ENCODE measurements around the gene EIF5B. TPM values are rescaled to one million over a fixed set of nuclear protein-coding genes. Genes with fewer than 3 reads are reported as not detected.

The EIF5B gene, protein sequence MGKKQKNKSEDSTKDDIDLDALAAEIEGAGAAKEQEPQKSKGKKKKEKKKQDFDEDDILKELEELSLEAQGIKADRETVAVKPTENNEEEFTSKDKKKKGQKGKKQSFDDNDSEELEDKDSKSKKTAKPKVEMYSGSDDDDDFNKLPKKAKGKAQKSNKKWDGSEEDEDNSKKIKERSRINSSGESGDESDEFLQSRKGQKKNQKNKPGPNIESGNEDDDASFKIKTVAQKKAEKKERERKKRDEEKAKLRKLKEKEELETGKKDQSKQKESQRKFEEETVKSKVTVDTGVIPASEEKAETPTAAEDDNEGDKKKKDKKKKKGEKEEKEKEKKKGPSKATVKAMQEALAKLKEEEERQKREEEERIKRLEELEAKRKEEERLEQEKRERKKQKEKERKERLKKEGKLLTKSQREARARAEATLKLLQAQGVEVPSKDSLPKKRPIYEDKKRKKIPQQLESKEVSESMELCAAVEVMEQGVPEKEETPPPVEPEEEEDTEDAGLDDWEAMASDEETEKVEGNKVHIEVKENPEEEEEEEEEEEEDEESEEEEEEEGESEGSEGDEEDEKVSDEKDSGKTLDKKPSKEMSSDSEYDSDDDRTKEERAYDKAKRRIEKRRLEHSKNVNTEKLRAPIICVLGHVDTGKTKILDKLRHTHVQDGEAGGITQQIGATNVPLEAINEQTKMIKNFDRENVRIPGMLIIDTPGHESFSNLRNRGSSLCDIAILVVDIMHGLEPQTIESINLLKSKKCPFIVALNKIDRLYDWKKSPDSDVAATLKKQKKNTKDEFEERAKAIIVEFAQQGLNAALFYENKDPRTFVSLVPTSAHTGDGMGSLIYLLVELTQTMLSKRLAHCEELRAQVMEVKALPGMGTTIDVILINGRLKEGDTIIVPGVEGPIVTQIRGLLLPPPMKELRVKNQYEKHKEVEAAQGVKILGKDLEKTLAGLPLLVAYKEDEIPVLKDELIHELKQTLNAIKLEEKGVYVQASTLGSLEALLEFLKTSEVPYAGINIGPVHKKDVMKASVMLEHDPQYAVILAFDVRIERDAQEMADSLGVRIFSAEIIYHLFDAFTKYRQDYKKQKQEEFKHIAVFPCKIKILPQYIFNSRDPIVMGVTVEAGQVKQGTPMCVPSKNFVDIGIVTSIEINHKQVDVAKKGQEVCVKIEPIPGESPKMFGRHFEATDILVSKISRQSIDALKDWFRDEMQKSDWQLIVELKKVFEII
- 10 to 100 TPM; 27.8 to 33.2 TPM for total RNA-seq
- 31.2 TPM for polyA plus RNA-seq (2013, experiment 1 of 2)
- polyA plus RNA-seq (2013, experiment 2 of 2), result 38.1 TPM
- total RNA-seq, result 20.2 to 501 (median 129) reads per million in 172 experiments

- peaks cover 40% of the 10 kb centered on the region for H3K4me1 Mint-ChIP-seq (ENCODE audit: low read depth)
- Histone ChIP-seq H3K27ac (ENCODE audit: low read depth in 1 of 2, low read length in 2 of 2) (peak within 1 kb of the TSS; percentile 72 to 79), H3K27me3 (ENCODE audit: control insufficient read depth in 1 of 2, insufficient read depth in 2 of 2, low read length in 2 of 2) (no peaks in the 10 kb centered on the region), H3K4me3 (ENCODE audit: low read length) (peak within 1 kb of the TSS; percentile 89), H3K36me3 (ENCODE audit: insufficient read depth, low read length) (peaks cover 9% of the 10 kb centered on the region), H3K9me3 (ENCODE audit: control insufficient read depth in 1 of 2, insufficient read depth in 1 of 2, low read length in 2 of 2) (no peaks in the 10 kb centered on the region), H3K4me1 (ENCODE audit: insufficient read depth, low read length) (peaks cover 29% of the 10 kb centered on the region)
- no peak within 1 kb of the TSS for H3K4me3 Mint-ChIP-seq
- TF ChIP-seq CTCF (IDR thresholded peaks at IDR 0.05), result peak; percentile 74
- ChIA-PET CTCF (interaction anchor here (0.6 to 2.4 kb wide), 18 partner anchors 9 to 732 kb away, joined by 3 to 11 read pairs (median 4); partner anchors contain the start of genes C2orf15, COA5, LIPT1 and MITD1), POLR2A (interaction anchor here (0.6 to 3.8 kb wide), 14 partner anchors 10 to 1332 kb away, joined by 3 to 33 read pairs (median 4); partner anchors contain the start of genes AFF3, C2orf15, LIPT1 and MGAT4A)
- H3K36me3 Mint-ChIP-seq (ENCODE audit: low read depth), result peaks cover 9% of the 10 kb centered on the region
- ATAC-seq (ENCODE audit: poor library complexity), result peak; percentile 58
- intact Hi-C loops (cut with DNase I, micrococcal nuclease), result loop anchor here (1.0 to 10.0 kb wide), 3 partner anchors 153 to 1693 kb away; partner anchors contain the start of genes REV1 (in 2 of the 2), COX5B (in 1 of the 2) and TMEM131 (in 1 of the 2)
- H3K9me3 Mint-ChIP-seq, result no peaks in the 10 kb centered on the region
- no peak within 1 kb of the TSS for H3K27ac Mint-ChIP-seq
- H3K27me3 Mint-ChIP-seq, result no peaks in the 10 kb centered on the region
- DNase-seq, result peak; percentile 82 to 97 (median 93)
Measured at GRCh38 chr2:99337113-99338028, at the start of gene EIF5B. EIF5B (plus strand) TSS chr2:99337389; CDS start chr2:99337555, 166 bp downstream.

DNA sequence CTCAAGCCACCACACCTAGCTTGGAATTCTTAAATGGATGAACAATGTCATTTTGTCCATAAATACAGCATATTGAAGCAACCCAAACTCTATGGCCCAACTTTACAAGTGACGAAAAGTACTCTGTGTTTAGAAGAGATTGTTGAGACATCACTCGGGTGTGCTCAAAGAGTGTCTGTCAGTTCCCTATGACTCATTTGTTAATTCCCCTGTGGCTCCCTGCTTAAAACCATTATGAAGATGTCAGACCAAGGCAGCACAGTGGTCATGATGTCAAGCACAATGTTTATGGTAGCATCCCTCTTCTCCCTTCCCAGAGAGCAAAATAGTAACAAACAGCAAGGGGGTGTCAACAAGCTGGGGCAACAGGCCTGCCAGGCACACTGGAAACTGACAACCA is 39.2 kb upstream of the EIF5B start:
- H3K36me3 Mint-ChIP-seq (ENCODE audit: low read depth), result peaks cover 40% of the 10 kb centered on the region
- Histone ChIP-seq H3K36me3 (ENCODE audit: insufficient read depth, low read length) (peaks cover 7% of the 10 kb centered on the region), H3K4me1 (ENCODE audit: insufficient read depth, low read length) (no peaks in the 10 kb centered on the region), H3K4me3 (ENCODE audit: low read length) (no peak overlapping the region), H3K27ac (ENCODE audit: low read depth in 1 of 2, low read length in 2 of 2) (no peak overlapping the region), H3K9me3 (ENCODE audit: control insufficient read depth in 1 of 2, insufficient read depth in 1 of 2, low read length in 2 of 2) (peaks cover 0 to 5% of the 10 kb centered on the region in 2 experiments), H3K27me3 (ENCODE audit: control insufficient read depth in 1 of 2, insufficient read depth in 2 of 2, low read length in 2 of 2) (no peaks in the 10 kb centered on the region)
- ATAC-seq (ENCODE audit: poor library complexity) (no peak), DNase-seq (no peak)
- POLR2A ChIA-PET, result no interaction called here
- CTCF ChIA-PET, result no interaction called here
- no peaks in the 10 kb centered on the region for H3K4me1 Mint-ChIP-seq (ENCODE audit: low read depth)
- H3K4me3 Mint-ChIP-seq, result no peak overlapping the region
- no peaks in the 10 kb centered on the region for H3K27me3 Mint-ChIP-seq
- no peaks in the 10 kb centered on the region for H3K9me3 Mint-ChIP-seq
- no peak for TF ChIP-seq CTCF (IDR thresholded peaks at IDR 0.05)
- intact Hi-C loops (cut with DNase I, micrococcal nuclease), result no loop called here
- no peak overlapping the region for H3K27ac Mint-ChIP-seq
